ENCODE data around the gene EEPD1. TPM values are rescaled to one million over a fixed set of nuclear protein-coding genes. Genes with fewer than 3 reads are reported as not detected.

Gene EEPD1
- total RNA-seq, 1 donor from 2014 or later = 18.0 TPM

GRCh38 chr7:36110584-36110983, 42.5 kb upstream of the EEPD1 start:
- H3K27me3 Mint-ChIP-seq (ENCODE audit: low read depth) = no peaks in the 10 kb centered on the region
- no peak for DNase-seq (ENCODE audit: low spot score in 2 of 2, unreplicated experiment in 2 of 2)

DNA sequence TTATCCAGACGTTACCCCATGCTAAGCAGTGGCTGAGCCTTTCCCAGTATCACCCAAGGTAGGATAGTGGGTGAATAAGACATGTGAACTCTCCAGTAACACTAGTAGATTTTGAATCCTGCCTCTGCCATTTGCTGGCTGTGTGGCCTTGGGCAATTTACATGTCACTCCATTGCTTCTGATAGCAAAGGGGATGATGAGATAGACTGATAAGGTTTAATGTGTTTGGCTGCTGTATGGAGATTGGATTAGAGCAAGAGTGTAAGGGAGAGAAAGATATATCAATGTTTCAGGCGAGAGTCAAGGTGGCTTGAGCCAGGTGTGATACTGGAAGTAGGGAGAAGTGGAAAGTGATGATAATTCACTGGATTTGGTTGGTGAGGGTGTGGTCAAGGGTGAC, 40.1 kb upstream of the EEPD1 start:
- H3K27me3 Mint-ChIP-seq (ENCODE audit: low read depth) = peaks cover 1% of the 10 kb centered on the region
- TF ChIP-seq, protein P1, sequence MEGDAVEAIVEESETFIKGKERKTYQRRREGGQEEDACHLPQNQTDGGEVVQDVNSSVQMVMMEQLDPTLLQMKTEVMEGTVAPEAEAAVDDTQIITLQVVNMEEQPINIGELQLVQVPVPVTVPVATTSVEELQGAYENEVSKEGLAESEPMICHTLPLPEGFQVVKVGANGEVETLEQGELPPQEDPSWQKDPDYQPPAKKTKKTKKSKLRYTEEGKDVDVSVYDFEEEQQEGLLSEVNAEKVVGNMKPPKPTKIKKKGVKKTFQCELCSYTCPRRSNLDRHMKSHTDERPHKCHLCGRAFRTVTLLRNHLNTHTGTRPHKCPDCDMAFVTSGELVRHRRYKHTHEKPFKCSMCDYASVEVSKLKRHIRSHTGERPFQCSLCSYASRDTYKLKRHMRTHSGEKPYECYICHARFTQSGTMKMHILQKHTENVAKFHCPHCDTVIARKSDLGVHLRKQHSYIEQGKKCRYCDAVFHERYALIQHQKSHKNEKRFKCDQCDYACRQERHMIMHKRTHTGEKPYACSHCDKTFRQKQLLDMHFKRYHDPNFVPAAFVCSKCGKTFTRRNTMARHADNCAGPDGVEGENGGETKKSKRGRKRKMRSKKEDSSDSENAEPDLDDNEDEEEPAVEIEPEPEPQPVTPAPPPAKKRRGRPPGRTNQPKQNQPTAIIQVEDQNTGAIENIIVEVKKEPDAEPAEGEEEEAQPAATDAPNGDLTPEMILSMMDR (IDR thresholded peaks at IDR 0.05; ENCODE audit: unreplicated experiment) = no peak
- DNase-seq (ENCODE audit: low spot score in 2 of 2, unreplicated experiment in 2 of 2) = no peak
- peaks cover 19% of the 10 kb centered on the region for H3K4me1 Mint-ChIP-seq
- H3K36me3 Mint-ChIP-seq = no peaks in the 10 kb centered on the region
- no peak overlapping the region for H3K4me3 Mint-ChIP-seq
- H3K27ac Mint-ChIP-seq = no peak overlapping the region
- H3K9me3 Mint-ChIP-seq = no peaks in the 10 kb centered on the region

More at GRCh38 chr7:36110584-36110983, 42.5 kb upstream of the EEPD1 start:
- Mint-ChIP-seq H3K9me3 (no peaks in the 10 kb centered on the region), H3K36me3 (no peaks in the 10 kb centered on the region), H3K27ac (no peak overlapping the region), H3K4me3 (no peak overlapping the region), H3K4me1 (peaks cover 10% of the 10 kb centered on the region)
- TF ChIP-seq, protein P1 (IDR thresholded peaks at IDR 0.05; ENCODE audit: unreplicated experiment) = no peak

GRCh38 chr7:36114355-36114754, 38.7 kb upstream of the EEPD1 start:
- H3K4me3 Mint-ChIP-seq = no peak overlapping the region
- peaks cover 19% of the 10 kb centered on the region for H3K4me1 Mint-ChIP-seq
- no peak overlapping the region for H3K27ac Mint-ChIP-seq
- no peaks in the 10 kb centered on the region for H3K36me3 Mint-ChIP-seq
- no peaks in the 10 kb centered on the region for H3K9me3 Mint-ChIP-seq
- no peak for DNase-seq (ENCODE audit: low spot score in 2 of 2, unreplicated experiment in 2 of 2)
- H3K27me3 Mint-ChIP-seq (ENCODE audit: low read depth) = peaks cover 3% of the 10 kb centered on the region
- TF ChIP-seq, protein P1 (IDR thresholded peaks at IDR 0.05; ENCODE audit: unreplicated experiment) = no peak

GRCh38 chr7:36115448-36116321, 37.4 kb upstream of the EEPD1 start:
- peaks cover 19% of the 10 kb centered on the region for H3K4me1 Mint-ChIP-seq
- peaks cover 4% of the 10 kb centered on the region for H3K27me3 Mint-ChIP-seq (ENCODE audit: low read depth)
- no peaks in the 10 kb centered on the region for H3K9me3 Mint-ChIP-seq
- peak; percentile 76 to 79 for DNase-seq (ENCODE audit: low spot score in 2 of 2, unreplicated experiment in 2 of 2)
- TF ChIP-seq, protein P1 (IDR thresholded peaks at IDR 0.05; ENCODE audit: unreplicated experiment) = no peak
- no peak overlapping the region for H3K4me3 Mint-ChIP-seq
- H3K27ac Mint-ChIP-seq = peak overlapping the region; percentile 92
- H3K36me3 Mint-ChIP-seq = no peaks in the 10 kb centered on the region

DNA sequence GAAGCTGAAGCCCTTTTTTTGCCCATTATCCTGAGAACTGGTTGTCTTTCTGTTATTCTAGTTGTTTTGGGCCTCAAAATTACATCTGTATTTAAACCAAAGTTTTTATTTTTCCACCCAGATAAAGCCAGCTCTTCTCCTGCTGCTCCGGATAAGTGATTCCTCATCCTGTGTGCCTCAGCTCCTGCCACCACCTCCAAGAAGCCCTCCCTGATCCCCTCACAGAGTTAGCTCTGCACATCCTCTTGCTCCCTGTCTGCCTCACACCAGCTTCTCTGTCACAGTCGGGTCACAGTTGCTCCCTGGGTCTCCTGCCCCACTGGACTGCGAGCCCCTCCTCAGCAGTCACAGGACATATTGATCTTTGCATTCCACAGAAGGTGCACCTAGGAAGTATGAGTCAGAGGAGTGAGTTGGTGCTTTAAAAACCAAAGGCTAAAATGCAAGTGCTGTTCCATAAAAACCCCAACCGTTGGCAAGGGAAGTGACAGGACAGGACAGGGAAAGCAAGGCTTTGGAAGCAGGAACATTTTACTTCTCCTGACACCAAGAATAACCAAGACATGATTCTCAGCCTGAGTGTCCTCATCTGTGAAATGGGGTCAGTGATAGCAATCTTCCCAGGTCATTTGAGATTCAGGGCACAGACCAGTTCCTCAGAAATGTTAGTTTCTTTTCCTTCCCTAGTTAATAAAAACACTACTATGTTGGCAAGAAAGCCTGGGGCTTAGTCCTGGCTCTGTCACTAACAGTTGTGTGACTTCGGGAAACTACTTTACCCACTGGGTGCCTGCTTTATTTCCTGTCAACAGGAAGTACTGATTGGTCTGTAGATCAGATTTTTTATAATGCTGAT, 36.5 kb upstream of the EEPD1 start:
- TF ChIP-seq, protein P1 (IDR thresholded peaks at IDR 0.05; ENCODE audit: unreplicated experiment) = no peak
- H3K27ac Mint-ChIP-seq = peak overlapping the region; percentile 92
- H3K4me1 Mint-ChIP-seq = peaks cover 19% of the 10 kb centered on the region
- peaks cover 6% of the 10 kb centered on the region for H3K27me3 Mint-ChIP-seq (ENCODE audit: low read depth)
- peaks cover 7% of the 10 kb centered on the region for H3K9me3 Mint-ChIP-seq
- peaks cover 3% of the 10 kb centered on the region for H3K36me3 Mint-ChIP-seq
- H3K4me3 Mint-ChIP-seq = no peak overlapping the region
- DNase-seq (ENCODE audit: low spot score in 2 of 2, unreplicated experiment in 2 of 2) = no peak

Data from mesothelial cell of epicardium (in vitro differentiated cells).